Colonic mucosa (tissue), 4 donors: ENCODE results near the gene RASGRP3. TPM values are rescaled to one million over a fixed set of nuclear protein-coding genes. Genes with fewer than 3 reads are reported as not detected.
A peak's percentile ranks its signal among the peaks of the same experiment; 100 is the strongest.

Experiments
- DNase-seq: peaks from one replicate; pipeline ENCODE4 v3.0.0-alpha.2; 2020
- H3K27ac ChIP-seq: fragments of 200-600 bp; one replicate; pipeline ENCODE4 v1.8.0; 2021
- H3K27me3 ChIP-seq: fragments of 200-600 bp; one replicate; pipeline ENCODE4 v1.8.0; 2021
- H3K36me3 ChIP-seq: fragments of 200-600 bp; one replicate; pipeline ENCODE4 v1.8.0; 2021
- H3K4me1 ChIP-seq: fragments of 200-600 bp; one replicate; pipeline ENCODE4 v1.8.0; 2021; ENCODE audit warnings: mild to moderate bottlenecking
- H3K4me3 ChIP-seq: fragments of 200-600 bp; one replicate; pipeline ENCODE4 v1.8.0; 2021
- H3K9ac ChIP-seq, 2 donors: one replicate each; pipeline ENCODE4 v1.7.0; 2013; ENCODE audit warnings: control low read depth in 2 of 2, low read depth in 2 of 2, low read length in 2 of 2
- H3K9me3 ChIP-seq: fragments of 200-600 bp; one replicate; pipeline ENCODE4 v1.8.0; 2021
- CTCF ChIP-seq: fragments of 200-600 bp; IDR thresholded peaks from one replicate; pipeline ENCODE4 v1.8.0; 2022; ENCODE audit warnings: antibody characterized with exemption, mild to moderate bottlenecking
- intact Hi-C: fragments of 100-400 bp; cut with DNase I; formaldehyde crosslinking; loops from one replicate; pipeline ENCODE4 v1.14.1; 2022
- total RNA-seq, 2 donors: library from RNA; stranded (reverse); fragmentation: NEBNext Ultra II Directional in 1 of 2; extraction: Animal tissue kit (Norgen Biotek cat#: 25700) in 1 of 2; gene quantifications; one replicate each; pipeline ENCODE4 v1.2.1, GENCODE V29; 2021
- donor health status: healthy.
- donor health status: DM: no; HTN: no; CAD: no.
- donor health status: DM: no; HTN: no; CAD: no.

The RASGRP3 gene
- total RNA-seq, 2 donors from 2014 or later = 3.6 to 3.9 TPM

GRCh38 chr2:33598561-33599174 lies 122.2 kb downstream of the RASGRP3 start:
- Histone ChIP-seq H3K36me3 (no peaks in the 10 kb centered on the region), H3K27ac (peak overlapping the region; percentile 63), H3K9me3 (no peaks in the 10 kb centered on the region), H3K9ac (peak overlapping the region; percentile 93 to 95), H3K4me1 (peaks cover 3% of the 10 kb centered on the region), H3K4me3 (peak overlapping the region; percentile 77), H3K27me3 (no peaks in the 10 kb centered on the region)
- no peak for TF ChIP-seq CTCF
- intact Hi-C loops = no loop called here
- DNase-seq = peak; percentile 41

GRCh38 chr2:33599175-33599942 lies 122.9 kb downstream of the RASGRP3 start, which contains the start of gene FAM98A:
FAM98A (minus strand) TSS chr2:33599299; CDS start chr2:33599221, 78 bp downstream.
- DNase-seq = peak; percentile 99
- intact Hi-C loops = no loop called here
- Histone ChIP-seq H3K4me3 (peak within 1 kb of the TSS; percentile 77), H3K36me3 (no peaks in the 10 kb centered on the region), H3K4me1 (peaks cover 3% of the 10 kb centered on the region), H3K27me3 (no peaks in the 10 kb centered on the region), H3K9ac (peak within 1 kb of the TSS; percentile 93 to 95), H3K27ac (peak within 1 kb of the TSS; percentile 63), H3K9me3 (no peaks in the 10 kb centered on the region)
- no peak for TF ChIP-seq CTCF

- intact Hi-C loops = no loop called here
- TF ChIP-seq CTCF = no peak
- H3K27ac ChIP-seq = peak overlapping the region; percentile 63
- peak overlapping the region in 1 of 2 donors; percentile 86 for H3K9ac ChIP-seq
- peaks cover 3% of the 10 kb centered on the region for H3K4me1 ChIP-seq
- no peak for DNase-seq
- peak overlapping the region; percentile 77 for H3K4me3 ChIP-seq
- H3K36me3 ChIP-seq = no peaks in the 10 kb centered on the region
- no peaks in the 10 kb centered on the region for H3K9me3 ChIP-seq
- H3K27me3 ChIP-seq = no peaks in the 10 kb centered on the region
Measured at GRCh38 chr2:33599943-33600192, 123.4 kb downstream of the RASGRP3 start.

GRCh38 chr2:33602201-33602830 lies 125.9 kb downstream of the RASGRP3 start:
- no peak for DNase-seq
- Histone ChIP-seq H3K36me3 (no peaks in the 10 kb centered on the region), H3K27me3 (no peaks in the 10 kb centered on the region), H3K9me3 (no peaks in the 10 kb centered on the region), H3K9ac (no peak overlapping the region), H3K4me3 (no peak overlapping the region), H3K27ac (no peak overlapping the region), H3K4me1 (peaks cover 3% of the 10 kb centered on the region)
- TF ChIP-seq CTCF = no peak
- intact Hi-C loops = no loop called here

GRCh38 chr2:33603416-33603815 lies 127.0 kb downstream of the RASGRP3 start:
- Histone ChIP-seq H3K36me3 (no peaks in the 10 kb centered on the region), H3K9me3 (no peaks in the 10 kb centered on the region), H3K27me3 (no peaks in the 10 kb centered on the region), H3K4me1 (no peaks in the 10 kb centered on the region), H3K9ac (no peak overlapping the region), H3K27ac (no peak overlapping the region), H3K4me3 (no peak overlapping the region)
- TF ChIP-seq CTCF = no peak
- no peak for DNase-seq
- intact Hi-C loops = no loop called here
